GM12892 (cell line): ENCODE results near the gene KRTAP20-1.

ENCODE experiments used
- POLR2A ChIP-seq: IDR thresholded peaks from 2 replicates; pipeline ENCODE4 v1.6.1; 2011; ENCODE audit warnings: low read depth, low read length, control low read depth
- POLR2AphosphoS5 ChIP-seq: IDR thresholded peaks from 2 replicates; pipeline ENCODE4 v1.6.1; 2011; ENCODE audit warnings: low read depth, low read length, control low read depth

GRCh38 chr21:30613836-30614235 lies 2.4 kb upstream of the KRTAP20-1 start, which contains the start of gene KRTAP6-1:
- no peak for TF ChIP-seq POLR2AphosphoS5
- no peak for TF ChIP-seq POLR2A
